Pons (tissue), 1 donor: ENCODE measurements around the gene RASSF4.

Experiments used
- DNase-seq: peaks from one replicate; pipeline ENCODE4 v3.0.0-alpha.2; 2016; ENCODE audit warnings: low spot score

RASSF4 gene

GRCh38 chr10:44959247-44960087, at the start of gene RASSF4:
Gene RASSF4, plus strand, starts transcription at chr10:44959802. Its CDS starts 10,401 bp downstream, at chr10:44970203.
- peak; percentile 85 for DNase-seq

GRCh38 chr10:44909910-44910309, 49.7 kb upstream of the RASSF4 start:
- no peak for DNase-seq

- DNase-seq = no peak
These were observed 49.0 kb upstream of the RASSF4 start for GRCh38 chr10:44910602-44911001.

GRCh38 chr10:44911081-44911540, 48.5 kb upstream of the RASSF4 start, which contains the start of gene TMEM72:
Gene TMEM72, plus strand, starts transcription at chr10:44911337. Its CDS starts 176 bp downstream, at chr10:44911513.
- no peak for DNase-seq

GRCh38 chr10:44911951-44912350, 47.7 kb upstream of the RASSF4 start:
- DNase-seq = no peak

- no peak for DNase-seq
These were observed 46.1 kb upstream of the RASSF4 start for GRCh38 chr10:44913350-44914081.

- DNase-seq = no peak
These were observed 44.7 kb upstream of the RASSF4 start for GRCh38 chr10:44914891-44915290.

GRCh38 chr10:44916429-44916828, 43.2 kb upstream of the RASSF4 start:
- DNase-seq = no peak

GRCh38 chr10:44917848-44918247, 41.8 kb upstream of the RASSF4 start:
- DNase-seq = no peak

GRCh38 chr10:44920252-44920651, 39.4 kb upstream of the RASSF4 start:
- DNase-seq = no peak

- DNase-seq = no peak
These were observed 38.5 kb upstream of the RASSF4 start for GRCh38 chr10:44921061-44921460.

- DNase-seq = no peak
These were observed 38.1 kb upstream of the RASSF4 start for GRCh38 chr10:44921506-44921905.

- DNase-seq = no peak
These were observed 37.6 kb upstream of the RASSF4 start for GRCh38 chr10:44922021-44922420.

- no peak for DNase-seq
These were observed 36.6 kb upstream of the RASSF4 start for GRCh38 chr10:44922796-44923545.

- DNase-seq = no peak
These were observed 36.0 kb upstream of the RASSF4 start for GRCh38 chr10:44923611-44924010.

GRCh38 chr10:44924261-44925040, 35.2 kb upstream of the RASSF4 start:
- no peak for DNase-seq

GRCh38 chr10:44925224-44925623, 34.4 kb upstream of the RASSF4 start:
- DNase-seq = no peak

GRCh38 chr10:44925811-44926750, 33.5 kb upstream of the RASSF4 start:
- DNase-seq = no peak

- DNase-seq = no peak
These were observed 32.8 kb upstream of the RASSF4 start for GRCh38 chr10:44926751-44927351.

- DNase-seq = no peak
These were observed 32.2 kb upstream of the RASSF4 start for GRCh38 chr10:44927352-44927751.
